Measurements from ENCODE around the gene ZNF208.
"Not testable (repeated sequence)": the region's sequence is repeated elsewhere in the genome, so short reads cannot be mapped to it uniquely, and the experiment has no call there.

The ZNF208 gene

GRCh38 chr19:21884786-21885185 lies 126.0 kb downstream of the ZNF208 start:
- not testable (repeated sequence) for DNase-seq (ENCODE audit: low read depth)

- DNase-seq (ENCODE audit: low read depth), result no peak
Measured at GRCh38 chr19:21883516-21883915, 127.2 kb downstream of the ZNF208 start.

All from activated T-helper 1 cell treated with Interleukin-2 at 50 U/mL for 16 hours (primary cell).